ENCODE data around the gene ANO10.

GRCh38 chr3:43345877-43346276, 275.9 kb downstream of the ANO10 start:
- no peak for TF ChIP-seq CTCF (IDR thresholded peaks at IDR 0.05; ENCODE audit: control extremely low read depth in 1 of 3, insufficient read depth in 1 of 3, low read depth in 1 of 3, low read length in 3 of 3)
- TF ChIP-seq EZH2 (IDR thresholded peaks at IDR 0.05; ENCODE audit: low read depth, low read length, severe bottlenecking), result no peak
- TF ChIP-seq POLR2A (IDR thresholded peaks at IDR 0.05; ENCODE audit: control extremely low read depth in 1 of 2, low read depth in 2 of 2, low read length in 2 of 2), result no peak
- no peak for TF ChIP-seq EGR1 (IDR thresholded peaks at IDR 0.05; ENCODE audit: borderline replicate concordance, low read depth, low read length)

Measured in H1 (cell line).